Measurements from ENCODE around the gene ILDR1.
"Not testable (repeated sequence)": the region's sequence is repeated elsewhere in the genome, so short reads cannot be mapped to it uniquely, and the experiment has no call there.

The ILDR1 gene

GRCh38 chr3:121948641-121949040 lies 73.4 kb downstream of the ILDR1 start:
- Histone ChIP-seq H3K4me1 (ENCODE audit: control insufficient read depth, low read depth, low read length) (no peaks in the 10 kb centered on the region), H2BK5ac (ENCODE audit: low read length) (no peak overlapping the region), H3K23ac (ENCODE audit: low read length) (no peak overlapping the region), H2BK120ac (ENCODE audit: low read depth, low read length) (no peak overlapping the region), H3K4me3 (ENCODE audit: low read length) (no peak overlapping the region), H3K79me2 (ENCODE audit: control insufficient read depth, insufficient read depth, low read length) (no peaks in the 10 kb centered on the region), H3K18ac (ENCODE audit: low read length) (no peak overlapping the region), H4K8ac (ENCODE audit: low read depth, low read length) (no peak overlapping the region), H3K4me2 (ENCODE audit: low read length) (no peak overlapping the region), H3K79me1 (ENCODE audit: low read length) (no peaks in the 10 kb centered on the region), H3K27me3 (ENCODE audit: insufficient read depth, low read length, poor library complexity) (no peaks in the 10 kb centered on the region), H2AK5ac (ENCODE audit: low read length) (no peak overlapping the region), H2BK15ac (replicated peaks; ENCODE audit: low read depth) (no peak overlapping the region), H3K4ac (ENCODE audit: low read depth, low read length) (no peak overlapping the region), H3K9ac (ENCODE audit: low read length) (no peak overlapping the region), H3K36me3 (ENCODE audit: control insufficient read depth, insufficient read depth, low read length) (no peaks in the 10 kb centered on the region), H4K5ac (ENCODE audit: low read length) (no peak overlapping the region), H3K56ac (ENCODE audit: low read length) (no peak overlapping the region), H3K27ac (ENCODE audit: low read depth, low read length) (no peak overlapping the region)
- WGBS (ENCODE audit: extremely low coverage, insufficient coverage, low lambda C conversion rate) = no CpG with 5 or more reads among the region's 1 CpG
- DNase-seq = no peak

DNA sequence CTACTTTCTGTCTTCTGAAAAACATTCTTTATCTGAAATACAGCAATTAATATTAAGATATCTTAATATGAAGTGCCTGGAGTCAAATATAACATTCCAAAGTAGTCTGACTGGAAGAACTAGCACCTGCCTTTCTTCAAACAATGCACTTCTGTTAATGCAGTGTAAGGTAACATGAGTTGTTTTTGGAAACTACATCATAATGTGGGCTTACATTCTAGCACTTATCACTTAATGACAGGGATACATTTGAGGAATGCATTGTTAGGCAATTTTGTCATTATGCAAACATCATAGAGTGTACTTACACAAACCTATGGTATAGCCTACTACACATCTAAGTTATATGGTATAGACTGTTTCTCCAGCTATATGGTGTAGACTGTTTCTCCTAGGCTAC lies 78.6 kb downstream of the ILDR1 start:
- Histone ChIP-seq H4K8ac (ENCODE audit: low read depth, low read length) (no peak overlapping the region), H3K18ac (ENCODE audit: low read length) (no peak overlapping the region), H2AK5ac (ENCODE audit: low read length) (no peak overlapping the region), H3K56ac (ENCODE audit: low read length) (no peak overlapping the region), H3K4ac (ENCODE audit: low read depth, low read length) (no peak overlapping the region), H2BK5ac (ENCODE audit: low read length) (no peak overlapping the region), H3K4me2 (ENCODE audit: low read length) (no peak overlapping the region), H3K79me1 (ENCODE audit: low read length) (no peaks in the 10 kb centered on the region), H3K79me2 (ENCODE audit: control insufficient read depth, insufficient read depth, low read length) (no peaks in the 10 kb centered on the region), H3K4me1 (ENCODE audit: control insufficient read depth, low read depth, low read length) (no peaks in the 10 kb centered on the region), H3K27ac (ENCODE audit: low read depth, low read length) (no peak overlapping the region), H2BK120ac (ENCODE audit: low read depth, low read length) (no peak overlapping the region), H3K36me3 (ENCODE audit: control insufficient read depth, insufficient read depth, low read length) (no peaks in the 10 kb centered on the region), H2BK15ac (replicated peaks; ENCODE audit: low read depth) (no peak overlapping the region), H3K27me3 (ENCODE audit: insufficient read depth, low read length, poor library complexity) (no peaks in the 10 kb centered on the region), H3K9ac (ENCODE audit: low read length) (no peak overlapping the region), H3K23ac (ENCODE audit: low read length) (no peak overlapping the region), H4K5ac (ENCODE audit: low read length) (no peak overlapping the region), H3K4me3 (ENCODE audit: low read length) (no peak overlapping the region)
- DNase-seq = no peak

GRCh38 chr3:121942116-121942786 lies 79.8 kb downstream of the ILDR1 start:
- no peak overlapping the region for H2BK15ac ChIP-seq (replicated peaks; ENCODE audit: low read depth)
- H2BK5ac ChIP-seq (ENCODE audit: low read length) = no peak overlapping the region
- H3K9ac ChIP-seq (ENCODE audit: low read length) = no peak overlapping the region
- no peak overlapping the region for H3K4me2 ChIP-seq (ENCODE audit: low read length)
- no peak overlapping the region for H3K4me3 ChIP-seq (ENCODE audit: low read length)
- H3K4me1 ChIP-seq (ENCODE audit: control insufficient read depth, low read depth, low read length) = no peaks in the 10 kb centered on the region
- H4K8ac ChIP-seq (ENCODE audit: low read depth, low read length) = no peak overlapping the region
- H3K56ac ChIP-seq (ENCODE audit: low read length) = no peak overlapping the region
- H3K79me1 ChIP-seq (ENCODE audit: low read length) = no peaks in the 10 kb centered on the region
- no peak overlapping the region for H2BK120ac ChIP-seq (ENCODE audit: low read depth, low read length)
- H2AK5ac ChIP-seq (ENCODE audit: low read length) = no peak overlapping the region
- no peaks in the 10 kb centered on the region for H3K27me3 ChIP-seq (ENCODE audit: insufficient read depth, low read length, poor library complexity)
- no peak overlapping the region for H3K27ac ChIP-seq (ENCODE audit: low read depth, low read length)
- WGBS (ENCODE audit: extremely low coverage, insufficient coverage, low lambda C conversion rate) = no CpG with 5 or more reads among the region's 4 CpGs
- no peak overlapping the region for H3K18ac ChIP-seq (ENCODE audit: low read length)
- no peak for DNase-seq
- no peak overlapping the region for H3K23ac ChIP-seq (ENCODE audit: low read length)
- no peaks in the 10 kb centered on the region for H3K36me3 ChIP-seq (ENCODE audit: control insufficient read depth, insufficient read depth, low read length)
- no peak overlapping the region for H3K4ac ChIP-seq (ENCODE audit: low read depth, low read length)
- H3K79me2 ChIP-seq (ENCODE audit: control insufficient read depth, insufficient read depth, low read length) = no peaks in the 10 kb centered on the region
- no peak overlapping the region for H4K5ac ChIP-seq (ENCODE audit: low read length)

GRCh38 chr3:121941592-121941991 lies 80.5 kb downstream of the ILDR1 start:
- DNase-seq = no peak
- Histone ChIP-seq H4K8ac (ENCODE audit: low read depth, low read length) (no peak overlapping the region), H2BK120ac (ENCODE audit: low read depth, low read length) (no peak overlapping the region), H2BK15ac (replicated peaks; ENCODE audit: low read depth) (no peak overlapping the region), H3K18ac (ENCODE audit: low read length) (no peak overlapping the region), H3K4me3 (ENCODE audit: low read length) (no peak overlapping the region), H3K23ac (ENCODE audit: low read length) (no peak overlapping the region), H3K56ac (ENCODE audit: low read length) (no peak overlapping the region), H2AK5ac (ENCODE audit: low read length) (no peak overlapping the region), H3K4me2 (ENCODE audit: low read length) (no peak overlapping the region), H2BK5ac (ENCODE audit: low read length) (no peak overlapping the region), H3K27ac (ENCODE audit: low read depth, low read length) (no peak overlapping the region), H3K79me1 (ENCODE audit: low read length) (no peaks in the 10 kb centered on the region), H3K4ac (ENCODE audit: low read depth, low read length) (no peak overlapping the region), H3K9ac (ENCODE audit: low read length) (no peak overlapping the region), H3K79me2 (ENCODE audit: control insufficient read depth, insufficient read depth, low read length) (no peaks in the 10 kb centered on the region), H3K36me3 (ENCODE audit: control insufficient read depth, insufficient read depth, low read length) (no peaks in the 10 kb centered on the region), H3K4me1 (ENCODE audit: control insufficient read depth, low read depth, low read length) (no peaks in the 10 kb centered on the region), H3K27me3 (ENCODE audit: insufficient read depth, low read length, poor library complexity) (no peaks in the 10 kb centered on the region), H4K5ac (ENCODE audit: low read length) (no peak overlapping the region)
- no CpG with 5 or more reads among the region's 1 CpG for WGBS (ENCODE audit: extremely low coverage, insufficient coverage, low lambda C conversion rate)

GRCh38 chr3:121938141-121938855 lies 83.7 kb downstream of the ILDR1 start:
- not testable (repeated sequence) for H3K79me2 ChIP-seq (ENCODE audit: control insufficient read depth, insufficient read depth, low read length); H3K27me3 ChIP-seq (ENCODE audit: insufficient read depth, low read length, poor library complexity); H3K4me2 ChIP-seq (ENCODE audit: low read length); H3K27ac ChIP-seq (ENCODE audit: low read depth, low read length); H4K8ac ChIP-seq (ENCODE audit: low read depth, low read length); H2BK5ac ChIP-seq (ENCODE audit: low read length); H4K5ac ChIP-seq (ENCODE audit: low read length); H3K4ac ChIP-seq (ENCODE audit: low read depth, low read length); H3K36me3 ChIP-seq (ENCODE audit: control insufficient read depth, insufficient read depth, low read length); H3K18ac ChIP-seq (ENCODE audit: low read length); H3K9ac ChIP-seq (ENCODE audit: low read length); H3K79me1 ChIP-seq (ENCODE audit: low read length); H2BK120ac ChIP-seq (ENCODE audit: low read depth, low read length); H3K56ac ChIP-seq (ENCODE audit: low read length); H2AK5ac ChIP-seq (ENCODE audit: low read length); H2BK15ac ChIP-seq (replicated peaks; ENCODE audit: low read depth); H3K4me3 ChIP-seq (ENCODE audit: low read length); H3K23ac ChIP-seq (ENCODE audit: low read length); DNase-seq; H3K4me1 ChIP-seq (ENCODE audit: control insufficient read depth, low read depth, low read length)
- WGBS (ENCODE audit: extremely low coverage, insufficient coverage, low lambda C conversion rate) = no CpG with 5 or more reads among the region's 29 CpGs

Measured in mesendoderm (in vitro differentiated cells).